Panc1 (cell line): ENCODE results near the gene TMC3.

Source experiments
- CTCF ChIP-seq: fragments of 450-650 bp; IDR thresholded peaks from 2 replicates; pipeline ENCODE4 v1.5.1; 2017; ENCODE audit warnings: mild to moderate bottlenecking
- POLR2AphosphoS5 ChIP-seq: IDR thresholded peaks from 2 replicates; pipeline ENCODE4 v1.6.1; 2012; ENCODE audit warnings: mild to moderate bottlenecking, low read depth, low read length, moderate library complexity
- REST ChIP-seq, 2 experiments: IDR thresholded peaks; 2 replicates each; pipeline ENCODE4 v1.6.1; 2011 to 2012; ENCODE audit warnings: low read depth in 2 of 2, control low read depth in 1 of 2, low read length in 1 of 2, mild to moderate bottlenecking in 1 of 2, moderate library complexity in 1 of 2; ENCODE audit not compliant: insufficient read depth in 1 of 2
- SIN3A ChIP-seq: IDR thresholded peaks from 2 replicates; pipeline ENCODE4 v1.6.1; 2012; ENCODE audit warnings: low read depth, mild to moderate bottlenecking, low read length, moderate library complexity, borderline replicate concordance; ENCODE audit not compliant: insufficient read depth
- TCF7L2 ChIP-seq: IDR thresholded peaks from 2 replicates; pipeline ENCODE4 v1.6.1; 2011; ENCODE audit warnings: mild to moderate bottlenecking, low read depth, low read length, inconsistent platforms

GRCh38 chr15:81398910-81399551, 25.0 kb upstream of the TMC3 start:
- TF ChIP-seq CTCF, result no peak
- TF ChIP-seq TCF7L2, result no peak
- no peak for TF ChIP-seq POLR2AphosphoS5
- TF ChIP-seq SIN3A, result no peak
- TF ChIP-seq REST (IDR thresholded peaks at IDR 0.05; ENCODE audit: insufficient read depth in 1 of 2, low read depth in 2 of 2, low read length in 1 of 2), result no peak
